OCI-LY3 (cell line): ENCODE results near the gene ASTN1.

Source experiments
- EZH2phosphoT487 ChIP-seq: fragments of 200-600 bp; shearing (Covaris generic); IDR thresholded peaks from 2 replicates; pipeline ENCODE4 v1.6.1; 2018; ENCODE audit warnings: antibody characterized with exemption, mixed run types, low read depth
- TF ChIP-seq, protein P1 (sequence below): fragments of 200-600, 300-600 bp; sonication (generic); IDR thresholded peaks from 2 replicates; pipeline ENCODE4 v1.5.1; 2014; ENCODE audit warnings: antibody characterized with exemption, low read length, low read depth

DNA sequence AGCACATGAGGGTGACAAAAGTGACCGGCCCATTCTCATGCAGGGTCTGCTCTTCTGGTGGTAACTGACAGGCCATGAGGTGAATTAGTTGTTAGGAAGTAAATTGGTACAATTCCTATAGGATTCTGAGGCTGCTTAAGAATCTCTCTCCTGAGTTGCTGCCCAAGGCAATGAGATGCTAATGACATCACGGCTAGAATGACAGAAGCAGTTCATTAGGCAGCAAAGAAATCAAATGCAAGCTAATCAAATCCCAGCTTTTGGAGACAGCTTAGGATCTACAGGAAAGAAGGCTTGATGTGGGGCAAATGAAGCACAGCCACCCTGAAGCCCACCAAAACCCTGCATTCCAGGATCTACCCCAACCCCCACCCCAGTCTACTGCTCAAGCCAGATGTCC is 265.2 kb downstream of the ASTN1 start:
- TF ChIP-seq, protein P1, sequence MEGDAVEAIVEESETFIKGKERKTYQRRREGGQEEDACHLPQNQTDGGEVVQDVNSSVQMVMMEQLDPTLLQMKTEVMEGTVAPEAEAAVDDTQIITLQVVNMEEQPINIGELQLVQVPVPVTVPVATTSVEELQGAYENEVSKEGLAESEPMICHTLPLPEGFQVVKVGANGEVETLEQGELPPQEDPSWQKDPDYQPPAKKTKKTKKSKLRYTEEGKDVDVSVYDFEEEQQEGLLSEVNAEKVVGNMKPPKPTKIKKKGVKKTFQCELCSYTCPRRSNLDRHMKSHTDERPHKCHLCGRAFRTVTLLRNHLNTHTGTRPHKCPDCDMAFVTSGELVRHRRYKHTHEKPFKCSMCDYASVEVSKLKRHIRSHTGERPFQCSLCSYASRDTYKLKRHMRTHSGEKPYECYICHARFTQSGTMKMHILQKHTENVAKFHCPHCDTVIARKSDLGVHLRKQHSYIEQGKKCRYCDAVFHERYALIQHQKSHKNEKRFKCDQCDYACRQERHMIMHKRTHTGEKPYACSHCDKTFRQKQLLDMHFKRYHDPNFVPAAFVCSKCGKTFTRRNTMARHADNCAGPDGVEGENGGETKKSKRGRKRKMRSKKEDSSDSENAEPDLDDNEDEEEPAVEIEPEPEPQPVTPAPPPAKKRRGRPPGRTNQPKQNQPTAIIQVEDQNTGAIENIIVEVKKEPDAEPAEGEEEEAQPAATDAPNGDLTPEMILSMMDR, result no peak
- TF ChIP-seq EZH2phosphoT487, result no peak
